ENCODE data around the gene FOXP4.

FOXP4 gene

GRCh38 chr6:41594326-41594725 lies 48.1 kb downstream of the FOXP4 start:
- no peak overlapping the region for H3K27ac ChIP-seq (ENCODE audit: low read length, poor library complexity, severe bottlenecking)
- WGBS, result over 99% methylated on average over 4 of the region's 5 CpGs

GRCh38 chr6:41594766-41595165 lies 48.6 kb downstream of the FOXP4 start:
- H3K23ac ChIP-seq (ENCODE audit: low read length in 2 of 2), result no peak overlapping the region
- no peak overlapping the region for H2BK120ac ChIP-seq (ENCODE audit: low read depth, low read length)
- no peak overlapping the region for H4K91ac ChIP-seq (ENCODE audit: low read length)
- H3K9me3 ChIP-seq (ENCODE audit: control insufficient read depth, low read length), result no peaks in the 10 kb centered on the region
- H3K9ac ChIP-seq (ENCODE audit: low read length), result no peak overlapping the region
- H3K27me3 ChIP-seq (ENCODE audit: control insufficient read depth in 1 of 2, insufficient read depth in 1 of 2, low read length in 2 of 2), result no peaks in the 10 kb centered on the region
- DNase-seq, result no peak
- no peak overlapping the region for H3K4me3 ChIP-seq (ENCODE audit: insufficient read depth in 1 of 2, low read depth in 1 of 2, low read length in 2 of 2)
- H3K4me2 ChIP-seq (ENCODE audit: low read length, poor library complexity, severe bottlenecking), result no peak overlapping the region
- no peak overlapping the region for H2BK15ac ChIP-seq (ENCODE audit: low read depth, poor library complexity, severe bottlenecking)
- H3K18ac ChIP-seq (ENCODE audit: low read depth in 1 of 2, low read length in 2 of 2), result no peak overlapping the region
- no peaks in the 10 kb centered on the region for H3K79me1 ChIP-seq (replicated peaks; ENCODE audit: low read length, poor library complexity, severe bottlenecking)
- no peak overlapping the region for H3K27ac ChIP-seq (ENCODE audit: low read length, poor library complexity, severe bottlenecking)
- H3K36me3 ChIP-seq (ENCODE audit: control insufficient read depth in 1 of 2, insufficient read depth in 2 of 2, low read depth in 1 of 2, low read length in 2 of 2), result peaks cover 25 to 86% of the 10 kb centered on the region in 2 experiments
- no peak overlapping the region for H3K14ac ChIP-seq (ENCODE audit: low read length in 2 of 2)
- H2AFZ ChIP-seq (ENCODE audit: low read depth, low read length), result no peak overlapping the region
- peaks cover 1% of the 10 kb centered on the region for H3K4me1 ChIP-seq (ENCODE audit: control insufficient read depth, insufficient read depth, low read depth, low read length)
- H2BK12ac ChIP-seq (ENCODE audit: low read length in 2 of 2), result no peak overlapping the region
- no peak overlapping the region for H3K4ac ChIP-seq (ENCODE audit: low read depth in 1 of 2, low read length in 2 of 2)
- no peak overlapping the region for H2AK5ac ChIP-seq (ENCODE audit: low read length, severe bottlenecking)
- 96% methylated on average over 15 of the region's 15 CpGs for WGBS
- no peak overlapping the region for H4K8ac ChIP-seq (ENCODE audit: low read length)
- H2BK5ac ChIP-seq (ENCODE audit: low read depth, low read length, poor library complexity, severe bottlenecking), result no peak overlapping the region

More at GRCh38 chr6:41594326-41594725, 48.1 kb downstream of the FOXP4 start:
- Histone ChIP-seq H3K4me2 (ENCODE audit: low read length, poor library complexity, severe bottlenecking) (no peak overlapping the region), H3K9me3 (ENCODE audit: control insufficient read depth, low read length) (no peaks in the 10 kb centered on the region), H3K14ac (ENCODE audit: low read length in 2 of 2) (no peak overlapping the region), H2BK15ac (ENCODE audit: low read depth, poor library complexity, severe bottlenecking) (no peak overlapping the region), H2BK5ac (ENCODE audit: low read depth, low read length, poor library complexity, severe bottlenecking) (no peak overlapping the region), H3K4me1 (ENCODE audit: control insufficient read depth, insufficient read depth, low read depth, low read length) (peaks cover 1% of the 10 kb centered on the region), H2BK12ac (ENCODE audit: low read length in 2 of 2) (no peak overlapping the region), H3K4me3 (ENCODE audit: insufficient read depth in 1 of 2, low read depth in 1 of 2, low read length in 2 of 2) (no peak overlapping the region), H2AFZ (ENCODE audit: low read depth, low read length) (no peak overlapping the region), H3K9ac (ENCODE audit: low read length) (peak overlapping the region; percentile 50), H3K4ac (ENCODE audit: low read depth in 1 of 2, low read length in 2 of 2) (no peak overlapping the region), H2BK120ac (ENCODE audit: low read depth, low read length) (no peak overlapping the region), H3K36me3 (ENCODE audit: control insufficient read depth in 1 of 2, insufficient read depth in 2 of 2, low read depth in 1 of 2, low read length in 2 of 2) (peaks cover 25 to 87% of the 10 kb centered on the region in 2 experiments), H3K79me1 (replicated peaks; ENCODE audit: low read length, poor library complexity, severe bottlenecking) (no peaks in the 10 kb centered on the region), H4K91ac (ENCODE audit: low read length) (no peak overlapping the region), H3K18ac (ENCODE audit: low read depth in 1 of 2, low read length in 2 of 2) (no peak overlapping the region), H2AK5ac (ENCODE audit: low read length, severe bottlenecking) (no peak overlapping the region), H4K8ac (ENCODE audit: low read length) (no peak overlapping the region), H3K23ac (ENCODE audit: low read length in 2 of 2) (no peak overlapping the region), H3K27me3 (ENCODE audit: control insufficient read depth in 1 of 2, insufficient read depth in 1 of 2, low read length in 2 of 2) (no peaks in the 10 kb centered on the region)
- DNase-seq, result no peak

GRCh38 chr6:41595166-41595565 lies 49.0 kb downstream of the FOXP4 start:
- no peak overlapping the region for H2BK5ac ChIP-seq (ENCODE audit: low read depth, low read length, poor library complexity, severe bottlenecking)
- 94% methylated on average over 6 of the region's 6 CpGs for WGBS
- H3K27me3 ChIP-seq (ENCODE audit: control insufficient read depth in 1 of 2, insufficient read depth in 1 of 2, low read length in 2 of 2), result no peaks in the 10 kb centered on the region
- no peaks in the 10 kb centered on the region for H3K79me1 ChIP-seq (replicated peaks; ENCODE audit: low read length, poor library complexity, severe bottlenecking)
- no peak overlapping the region for H3K9ac ChIP-seq (ENCODE audit: low read length)
- H3K9me3 ChIP-seq (ENCODE audit: control insufficient read depth, low read length), result no peaks in the 10 kb centered on the region
- H4K8ac ChIP-seq (ENCODE audit: low read length), result no peak overlapping the region
- no peak for DNase-seq
- no peak overlapping the region for H3K4me3 ChIP-seq (ENCODE audit: insufficient read depth in 1 of 2, low read depth in 1 of 2, low read length in 2 of 2)
- peaks cover 23 to 86% of the 10 kb centered on the region in 2 experiments for H3K36me3 ChIP-seq (ENCODE audit: control insufficient read depth in 1 of 2, insufficient read depth in 2 of 2, low read depth in 1 of 2, low read length in 2 of 2)
- H2AFZ ChIP-seq (ENCODE audit: low read depth, low read length), result no peak overlapping the region
- no peak overlapping the region for H3K23ac ChIP-seq (ENCODE audit: low read length in 2 of 2)
- H3K4ac ChIP-seq (ENCODE audit: low read depth in 1 of 2, low read length in 2 of 2), result no peak overlapping the region
- H3K4me2 ChIP-seq (ENCODE audit: low read length, poor library complexity, severe bottlenecking), result no peak overlapping the region
- no peak overlapping the region for H2AK5ac ChIP-seq (ENCODE audit: low read length, severe bottlenecking)
- no peak overlapping the region for H3K18ac ChIP-seq (ENCODE audit: low read depth in 1 of 2, low read length in 2 of 2)
- H2BK15ac ChIP-seq (ENCODE audit: low read depth, poor library complexity, severe bottlenecking), result no peak overlapping the region
- no peak overlapping the region for H4K91ac ChIP-seq (ENCODE audit: low read length)
- H3K14ac ChIP-seq (ENCODE audit: low read length in 2 of 2), result no peak overlapping the region
- no peak overlapping the region for H2BK12ac ChIP-seq (ENCODE audit: low read length in 2 of 2)
- peaks cover 1% of the 10 kb centered on the region for H3K4me1 ChIP-seq (ENCODE audit: control insufficient read depth, insufficient read depth, low read depth, low read length)
- H2BK120ac ChIP-seq (ENCODE audit: low read depth, low read length), result no peak overlapping the region
- no peak overlapping the region for H3K27ac ChIP-seq (ENCODE audit: low read length, poor library complexity, severe bottlenecking)

- no peak overlapping the region for H2BK12ac ChIP-seq (ENCODE audit: low read length in 2 of 2)
- no peak overlapping the region for H3K9ac ChIP-seq (ENCODE audit: low read length)
- WGBS, result 90% methylated on average over 9 of the region's 10 CpGs
- no peak overlapping the region for H3K27ac ChIP-seq (ENCODE audit: low read length, poor library complexity, severe bottlenecking)
- no peak overlapping the region for H3K4me2 ChIP-seq (ENCODE audit: low read length, poor library complexity, severe bottlenecking)
- no peak overlapping the region for H2BK120ac ChIP-seq (ENCODE audit: low read depth, low read length)
- no peak overlapping the region for H3K23ac ChIP-seq (ENCODE audit: low read length in 2 of 2)
- no peak overlapping the region for H4K8ac ChIP-seq (ENCODE audit: low read length)
- peaks cover 1% of the 10 kb centered on the region for H3K4me1 ChIP-seq (ENCODE audit: control insufficient read depth, insufficient read depth, low read depth, low read length)
- no peaks in the 10 kb centered on the region for H3K27me3 ChIP-seq (ENCODE audit: control insufficient read depth in 1 of 2, insufficient read depth in 1 of 2, low read length in 2 of 2)
- H4K91ac ChIP-seq (ENCODE audit: low read length), result no peak overlapping the region
- no peaks in the 10 kb centered on the region for H3K79me1 ChIP-seq (replicated peaks; ENCODE audit: low read length, poor library complexity, severe bottlenecking)
- H2BK5ac ChIP-seq (ENCODE audit: low read depth, low read length, poor library complexity, severe bottlenecking), result no peak overlapping the region
- H2AFZ ChIP-seq (ENCODE audit: low read depth, low read length), result no peak overlapping the region
- H3K14ac ChIP-seq (ENCODE audit: low read length in 2 of 2), result no peak overlapping the region
- H3K18ac ChIP-seq (ENCODE audit: low read depth in 1 of 2, low read length in 2 of 2), result no peak overlapping the region
- no peaks in the 10 kb centered on the region for H3K9me3 ChIP-seq (ENCODE audit: control insufficient read depth, low read length)
- H3K36me3 ChIP-seq (ENCODE audit: control insufficient read depth in 1 of 2, insufficient read depth in 2 of 2, low read depth in 1 of 2, low read length in 2 of 2), result peaks cover 14 to 85% of the 10 kb centered on the region in 2 experiments
- no peak for DNase-seq
- no peak overlapping the region for H2BK15ac ChIP-seq (ENCODE audit: low read depth, poor library complexity, severe bottlenecking)
- no peak overlapping the region for H3K4ac ChIP-seq (ENCODE audit: low read depth in 1 of 2, low read length in 2 of 2)
- H2AK5ac ChIP-seq (ENCODE audit: low read length, severe bottlenecking), result no peak overlapping the region
- H3K4me3 ChIP-seq (ENCODE audit: insufficient read depth in 1 of 2, low read depth in 1 of 2, low read length in 2 of 2), result no peak overlapping the region
Measured at GRCh38 chr6:41596096-41596685, 50.0 kb downstream of the FOXP4 start.

All from mesenchymal stem cell (in vitro differentiated cells and primary cell).